HG02678 (cell line): ENCODE results near the gene GBGT1.
A peak's percentile ranks its signal among the peaks of the same experiment; 100 is the strongest.

Experiments
- ATAC-seq: cut with Tn5 transposase; IDR thresholded peaks from one replicate; pipeline ENCODE4 v1.9.1; 2021; ENCODE audit warnings: mild to moderate bottlenecking, moderate library complexity; ENCODE audit not compliant: unreplicated experiment

GBGT1 gene

GRCh38 chr9:133166392-133166791 is 2.7 kb upstream of the GBGT1 start:
- ATAC-seq, result no peak

GRCh38 chr9:133165452-133165730 is 1.7 kb upstream of the GBGT1 start:
- no peak for ATAC-seq

GRCh38 chr9:133164191-133164590 is 477 bp upstream of the GBGT1 start:
- no peak for ATAC-seq

- no peak for ATAC-seq
These were observed 732 bp downstream of the GBGT1 start for GRCh38 chr9:133162861-133163503.

GRCh38 chr9:133161547-133161950 is 2.2 kb downstream of the GBGT1 start:
- ATAC-seq, result no peak

GRCh38 chr9:133160742-133161546 is 2.8 kb downstream of the GBGT1 start:
- no peak for ATAC-seq

GRCh38 chr9:133158695-133159094 is 5.0 kb downstream of the GBGT1 start:
- ATAC-seq, result no peak

GRCh38 chr9:133155156-133155555 is 8.6 kb downstream of the GBGT1 start:
- ATAC-seq, result no peak

- no peak for ATAC-seq
These were observed 9.4 kb downstream of the GBGT1 start for GRCh38 chr9:133154097-133154989.

GRCh38 chr9:133153227-133154096 is 10.3 kb downstream of the GBGT1 start:
- no peak for ATAC-seq

- ATAC-seq, result no peak
These were observed 11.9 kb downstream of the GBGT1 start for GRCh38 chr9:133151601-133152525.

- no peak for ATAC-seq
These were observed 12.7 kb downstream of the GBGT1 start for GRCh38 chr9:133151041-133151440.

- peak; percentile 67 for ATAC-seq
These were observed 14.3 kb downstream of the GBGT1 start for GRCh38 chr9:133149130-133150015.

- no peak for ATAC-seq
These were observed 15.2 kb downstream of the GBGT1 start for GRCh38 chr9:133148199-133149129.

- no peak for ATAC-seq
These were observed 16.1 kb downstream of the GBGT1 start for GRCh38 chr9:133147412-133148198.

GRCh38 chr9:133146746-133147411 is 16.8 kb downstream of the GBGT1 start:
- no peak for ATAC-seq
